BLaER1 (cell line): ENCODE measurements around the gene ZNF546.
A peak's percentile ranks its signal among the peaks of the same experiment; 100 is the strongest.
"Not testable (repeated sequence)": the region's sequence is repeated elsewhere in the genome, so short reads cannot be mapped to it uniquely, and the experiment has no call there.

Source experiments
- H3K27ac ChIP-seq: shearing (Covaris generic); formaldehyde crosslinking; 2 replicates; pipeline ENCODE4 v1.8.1; 2022
- H3K27me3 ChIP-seq: shearing (Covaris generic); formaldehyde crosslinking; 2 replicates; pipeline ENCODE4 v1.8.1; 2022
- H3K36me3 ChIP-seq: shearing (Covaris generic); formaldehyde crosslinking; 2 replicates; pipeline ENCODE4 v1.8.1; 2022
- H3K4me1 ChIP-seq: shearing (Covaris generic); formaldehyde crosslinking; 2 replicates; pipeline ENCODE4 v1.8.1; 2022
- H3K4me2 ChIP-seq: shearing (Covaris generic); formaldehyde crosslinking; 2 replicates; pipeline ENCODE4 v1.8.1; 2022
- H3K4me3 ChIP-seq: shearing (Covaris generic); formaldehyde crosslinking; 2 replicates; pipeline ENCODE4 v1.8.1; 2022
- H3K9ac ChIP-seq: shearing (Covaris generic); formaldehyde crosslinking; 2 replicates; pipeline ENCODE4 v1.8.1; 2022
- H3K9me3 ChIP-seq: shearing (Covaris generic); formaldehyde crosslinking; 2 replicates; pipeline ENCODE4 v1.8.1; 2022
- H4K20me1 ChIP-seq: shearing (Covaris generic); formaldehyde crosslinking; 2 replicates; pipeline ENCODE4 v1.8.1; 2022
- Cebpa-rat ChIP-seq: shearing (Covaris generic); IDR thresholded peaks from 2 replicates; pipeline ENCODE4 v1.8.1; 2022

ZNF546 gene

GRCh38 chr19:40005691-40006272 lies 8.9 kb downstream of the ZNF546 start:
- no peak overlapping the region for H3K4me2 ChIP-seq

GRCh38 chr19:40006273-40006691 lies 9.4 kb downstream of the ZNF546 start:
- peaks cover 24% of the 10 kb centered on the region for H3K9me3 ChIP-seq
- no peak overlapping the region for H3K4me3 ChIP-seq
- H3K36me3 ChIP-seq: peaks cover 52% of the 10 kb centered on the region
- H4K20me1 ChIP-seq: no peaks in the 10 kb centered on the region
- no peak overlapping the region for H3K27ac ChIP-seq
- no peak for TF ChIP-seq Cebpa-rat
- no peaks in the 10 kb centered on the region for H3K27me3 ChIP-seq
- no peaks in the 10 kb centered on the region for H3K4me1 ChIP-seq
- no peak overlapping the region for H3K9ac ChIP-seq
- no peak overlapping the region for H3K4me2 ChIP-seq

More at GRCh38 chr19:40005691-40006272, 8.9 kb downstream of the ZNF546 start:
- Histone ChIP-seq H3K9me3 (peaks cover 20% of the 10 kb centered on the region), H3K36me3 (peaks cover 48% of the 10 kb centered on the region), H3K4me3 (no peak overlapping the region), H3K27ac (no peak overlapping the region), H3K27me3 (no peaks in the 10 kb centered on the region), H3K9ac (no peak overlapping the region), H4K20me1 (no peaks in the 10 kb centered on the region), H3K4me1 (no peaks in the 10 kb centered on the region)
- TF ChIP-seq Cebpa-rat: no peak

GRCh38 chr19:40009674-40010073 lies 12.8 kb downstream of the ZNF546 start:
- no peak overlapping the region for H3K4me2 ChIP-seq
- H3K36me3 ChIP-seq: peaks cover 73% of the 10 kb centered on the region
- H4K20me1 ChIP-seq: no peaks in the 10 kb centered on the region
- peaks cover 58% of the 10 kb centered on the region for H3K9me3 ChIP-seq
- H3K4me3 ChIP-seq: no peak overlapping the region
- no peaks in the 10 kb centered on the region for H3K27me3 ChIP-seq
- H3K4me1 ChIP-seq: no peaks in the 10 kb centered on the region
- H3K9ac ChIP-seq: no peak overlapping the region
- no peak overlapping the region for H3K27ac ChIP-seq
- TF ChIP-seq Cebpa-rat: no peak

GRCh38 chr19:40013991-40014390 lies 17.1 kb downstream of the ZNF546 start:
- TF ChIP-seq Cebpa-rat: no peak
- Histone ChIP-seq H3K9ac (no peak overlapping the region), H3K4me3 (peak overlapping the region; percentile 15; the same call in 1 of the 2 replicates), H3K4me1 (no peaks in the 10 kb centered on the region), H3K27me3 (no peaks in the 10 kb centered on the region), H3K36me3 (peaks cover 60% of the 10 kb centered on the region), H3K4me2 (no peak overlapping the region), H3K9me3 (peaks cover 94% of the 10 kb centered on the region), H4K20me1 (no peaks in the 10 kb centered on the region), H3K27ac (no peak overlapping the region)

- H3K36me3 ChIP-seq: peaks cover 6% of the 10 kb centered on the region
- H4K20me1 ChIP-seq: no peaks in the 10 kb centered on the region
- no peak for TF ChIP-seq Cebpa-rat
- no peaks in the 10 kb centered on the region for H3K4me1 ChIP-seq
- H3K9me3 ChIP-seq: peaks cover 70% of the 10 kb centered on the region
- no peak overlapping the region for H3K4me3 ChIP-seq
- no peak overlapping the region for H3K4me2 ChIP-seq
- H3K9ac ChIP-seq: no peak overlapping the region
- H3K27me3 ChIP-seq: no peaks in the 10 kb centered on the region
- H3K27ac ChIP-seq: no peak overlapping the region
Observed at GRCh38 chr19:40023969-40024368, 27.1 kb downstream of the ZNF546 start.

GRCh38 chr19:40025938-40026596 lies 29.2 kb downstream of the ZNF546 start:
- Histone ChIP-seq H3K4me3 (no peak overlapping the region), H4K20me1 (no peaks in the 10 kb centered on the region), H3K36me3 (peaks cover 14% of the 10 kb centered on the region), H3K4me1 (no peaks in the 10 kb centered on the region), H3K9me3 (peaks cover 91% of the 10 kb centered on the region), H3K27ac (no peak overlapping the region), H3K9ac (no peak overlapping the region), H3K4me2 (no peak overlapping the region), H3K27me3 (no peaks in the 10 kb centered on the region)
- no peak for TF ChIP-seq Cebpa-rat

- H3K27ac ChIP-seq: no peak overlapping the region
- no peak overlapping the region for H3K4me2 ChIP-seq
- H3K4me3 ChIP-seq: no peak overlapping the region
- no peaks in the 10 kb centered on the region for H3K27me3 ChIP-seq
- H3K9me3 ChIP-seq: peaks cover 96% of the 10 kb centered on the region
- no peaks in the 10 kb centered on the region for H3K4me1 ChIP-seq
- H3K36me3 ChIP-seq: peaks cover 19% of the 10 kb centered on the region
- H4K20me1 ChIP-seq: no peaks in the 10 kb centered on the region
- no peak overlapping the region for H3K9ac ChIP-seq
- TF ChIP-seq Cebpa-rat: no peak
Observed at GRCh38 chr19:40026597-40026970, 29.7 kb downstream of the ZNF546 start.

GRCh38 chr19:40033989-40034560 lies 37.2 kb downstream of the ZNF546 start:
- Histone ChIP-seq H3K4me2 (no peak overlapping the region), H3K4me3 (no peak overlapping the region; the same call in 1 of the 2 replicates), H3K27me3 (no peaks in the 10 kb centered on the region), H3K27ac (no peak overlapping the region), H3K4me1 (no peaks in the 10 kb centered on the region), H3K36me3 (peaks cover 66% of the 10 kb centered on the region), H4K20me1 (no peaks in the 10 kb centered on the region), H3K9me3 (peaks cover 86% of the 10 kb centered on the region), H3K9ac (no peak overlapping the region)
- TF ChIP-seq Cebpa-rat: no peak

- H3K27me3 ChIP-seq: no peaks in the 10 kb centered on the region
- H3K9me3 ChIP-seq: peaks cover 67% of the 10 kb centered on the region
- H3K4me2 ChIP-seq: no peak overlapping the region
- no peak overlapping the region for H3K27ac ChIP-seq
- H3K36me3 ChIP-seq: peaks cover 59% of the 10 kb centered on the region
- H4K20me1 ChIP-seq: no peaks in the 10 kb centered on the region
- H3K4me1 ChIP-seq: no peaks in the 10 kb centered on the region
- no peak for TF ChIP-seq Cebpa-rat
- H3K4me3 ChIP-seq: no peak overlapping the region
- no peak overlapping the region for H3K9ac ChIP-seq
Observed at GRCh38 chr19:40035996-40036395, 39.1 kb downstream of the ZNF546 start.

- H3K9ac ChIP-seq, H3K27ac ChIP-seq, H3K27me3 ChIP-seq, H3K4me2 ChIP-seq, H4K20me1 ChIP-seq, H3K4me3 ChIP-seq, H3K4me1 ChIP-seq: not testable (repeated sequence)
- peaks cover 58% of the 10 kb centered on the region for H3K9me3 ChIP-seq
- peaks cover 52% of the 10 kb centered on the region for H3K36me3 ChIP-seq
Observed at GRCh38 chr19:40038047-40038446, 41.2 kb downstream of the ZNF546 start.

- H4K20me1 ChIP-seq, H3K4me2 ChIP-seq: not testable (repeated sequence)
Observed at GRCh38 chr19:40041718-40042117, 44.9 kb downstream of the ZNF546 start.

More at GRCh38 chr19:40041718-40042117, 44.9 kb downstream of the ZNF546 start:
- not testable (repeated sequence) for H3K27me3 ChIP-seq, H3K4me3 ChIP-seq, H3K4me1 ChIP-seq, H3K27ac ChIP-seq, H3K9ac ChIP-seq
- Histone ChIP-seq H3K36me3 (peaks cover 52% of the 10 kb centered on the region), H3K9me3 (peaks cover 58% of the 10 kb centered on the region)
